HG03442 (cell line): ENCODE data around the gene RAB31.
"Not testable (repeated sequence)": the region's sequence is repeated elsewhere in the genome, so short reads cannot be mapped to it uniquely, and the experiment has no call there.

Source experiments
- ATAC-seq: cut with Tn5 transposase; IDR thresholded peaks from one replicate; pipeline ENCODE4 v1.9.1; 2021; ENCODE audit warnings: mild to moderate bottlenecking, moderate library complexity; ENCODE audit not compliant: unreplicated experiment

Gene RAB31

GRCh38 chr18:9857479-9857998 lies 149.4 kb downstream of the RAB31 start:
- not testable (repeated sequence) for ATAC-seq

GRCh38 chr18:9858642-9859041 lies 150.5 kb downstream of the RAB31 start:
- ATAC-seq: no peak

- ATAC-seq: no peak
Measured at GRCh38 chr18:9859232-9859631, 151.1 kb downstream of the RAB31 start.

GRCh38 chr18:9860682-9861081 lies 152.6 kb downstream of the RAB31 start:
- ATAC-seq: no peak

- peak; percentile 82 for ATAC-seq
Measured at GRCh38 chr18:9861157-9861556, 153.1 kb downstream of the RAB31 start.

GRCh38 chr18:9861933-9862332 lies 153.8 kb downstream of the RAB31 start:
- peak; percentile 68 for ATAC-seq

- ATAC-seq: no peak
Measured at GRCh38 chr18:9862686-9863085, 154.6 kb downstream of the RAB31 start.

- no peak for ATAC-seq
Measured at GRCh38 chr18:9863282-9863681, 155.2 kb downstream of the RAB31 start.

- ATAC-seq: no peak
Measured at GRCh38 chr18:9865764-9866490, 157.8 kb downstream of the RAB31 start.

- ATAC-seq: no peak
Measured at GRCh38 chr18:9866627-9867026, 158.5 kb downstream of the RAB31 start.

GRCh38 chr18:9867071-9867594 lies 159.0 kb downstream of the RAB31 start:
- ATAC-seq: no peak

GRCh38 chr18:9868857-9869714 lies 161.0 kb downstream of the RAB31 start:
- ATAC-seq: no peak

GRCh38 chr18:9869715-9870430 lies 161.8 kb downstream of the RAB31 start:
- ATAC-seq: peak; percentile 75

- no peak for ATAC-seq
Measured at GRCh38 chr18:9870431-9871008, 162.4 kb downstream of the RAB31 start.

- ATAC-seq: no peak
Measured at GRCh38 chr18:9871244-9871746, 163.2 kb downstream of the RAB31 start.

- no peak for ATAC-seq
Measured at GRCh38 chr18:9872823-9873222, 164.7 kb downstream of the RAB31 start.

GRCh38 chr18:9874728-9875127 lies 166.6 kb downstream of the RAB31 start:
- no peak for ATAC-seq

GRCh38 chr18:9876212-9876866 lies 168.2 kb downstream of the RAB31 start:
- no peak for ATAC-seq

- ATAC-seq: no peak
Measured at GRCh38 chr18:9876867-9877654, 169.0 kb downstream of the RAB31 start.
